Type B pancreatic cell (in vitro differentiated cells): ENCODE data around the gene SLC23A3. TPM values are rescaled to one million over a fixed set of nuclear protein-coding genes. Genes with fewer than 3 reads are reported as not detected.

Experiments
- DNase-seq: peaks from one replicate; pipeline ENCODE4 v3.0.0; 2021; ENCODE audit warnings: mixed read lengths; ENCODE audit not compliant: unreplicated experiment; ENCODE audit errors: extremely low spot score
- H3K27ac Mint-ChIP-seq: 2 replicates; pipeline ENCODE4 v1.8.0; 2021; ENCODE audit warnings: mild to moderate bottlenecking, mixed read lengths
- H3K27me3 Mint-ChIP-seq: 2 replicates; pipeline ENCODE4 v1.8.0; 2021; ENCODE audit warnings: mixed read lengths
- H3K36me3 Mint-ChIP-seq: 2 replicates; pipeline ENCODE4 v1.8.0; 2021; ENCODE audit warnings: mixed read lengths
- H3K4me1 Mint-ChIP-seq: one replicate; pipeline ENCODE4 v1.8.0; 2021; ENCODE audit warnings: mixed read lengths; ENCODE audit not compliant: unreplicated experiment
- H3K4me3 Mint-ChIP-seq: 2 replicates; pipeline ENCODE4 v1.8.0; 2021; ENCODE audit warnings: mild to moderate bottlenecking, mixed read lengths
- H3K9me3 Mint-ChIP-seq: 2 replicates; pipeline ENCODE4 v1.8.0; 2021; ENCODE audit warnings: mixed read lengths
- total RNA-seq: library from RNA; stranded (reverse); gene quantifications from 2 replicates; pipeline ENCODE4 v1.2.1, GENCODE V29; 2021; ENCODE audit warnings: low replicate concordance
- TF ChIP-seq, protein P1 (sequence below): fragments of 200-600 bp; sonication (generic); conservative IDR thresholded peaks from 2 replicates; pipeline ENCODE4 v1.5.0; 2021; ENCODE audit warnings: antibody characterized with exemption, mild to moderate bottlenecking

Gene SLC23A3
- total RNA-seq, 1 donor from 2014 or later, result 5.5 TPM

DNA sequence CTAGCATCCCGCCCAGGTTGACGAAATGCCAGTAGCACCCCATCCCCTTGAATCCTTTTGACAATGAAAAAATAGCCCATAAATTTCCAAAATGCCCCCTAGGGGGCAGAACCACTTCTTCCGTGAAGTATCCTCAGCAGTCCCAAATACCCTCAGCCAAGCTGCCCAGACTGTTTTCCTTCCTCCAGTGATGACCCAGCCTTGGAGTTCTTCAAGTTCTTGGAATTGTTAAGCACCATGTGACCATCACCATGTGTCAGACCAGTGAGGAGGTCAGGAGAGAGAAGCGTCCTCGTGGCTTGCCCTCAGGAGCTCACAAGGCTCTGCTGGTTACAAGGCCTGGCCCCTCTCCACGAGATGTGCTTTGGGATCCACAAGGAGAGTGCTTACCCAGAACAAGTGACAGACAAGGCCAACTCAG lies 1.4 kb upstream of the SLC23A3 start:
- peak overlapping the region; percentile 41 for H3K27ac Mint-ChIP-seq
- no peaks in the 10 kb centered on the region for H3K9me3 Mint-ChIP-seq
- peaks cover 10% of the 10 kb centered on the region for H3K36me3 Mint-ChIP-seq
- H3K27me3 Mint-ChIP-seq, result no peaks in the 10 kb centered on the region
- no peaks in the 10 kb centered on the region for H3K4me1 Mint-ChIP-seq
- no peak overlapping the region for H3K4me3 Mint-ChIP-seq
- no peak for DNase-seq
- TF ChIP-seq, protein P1, sequence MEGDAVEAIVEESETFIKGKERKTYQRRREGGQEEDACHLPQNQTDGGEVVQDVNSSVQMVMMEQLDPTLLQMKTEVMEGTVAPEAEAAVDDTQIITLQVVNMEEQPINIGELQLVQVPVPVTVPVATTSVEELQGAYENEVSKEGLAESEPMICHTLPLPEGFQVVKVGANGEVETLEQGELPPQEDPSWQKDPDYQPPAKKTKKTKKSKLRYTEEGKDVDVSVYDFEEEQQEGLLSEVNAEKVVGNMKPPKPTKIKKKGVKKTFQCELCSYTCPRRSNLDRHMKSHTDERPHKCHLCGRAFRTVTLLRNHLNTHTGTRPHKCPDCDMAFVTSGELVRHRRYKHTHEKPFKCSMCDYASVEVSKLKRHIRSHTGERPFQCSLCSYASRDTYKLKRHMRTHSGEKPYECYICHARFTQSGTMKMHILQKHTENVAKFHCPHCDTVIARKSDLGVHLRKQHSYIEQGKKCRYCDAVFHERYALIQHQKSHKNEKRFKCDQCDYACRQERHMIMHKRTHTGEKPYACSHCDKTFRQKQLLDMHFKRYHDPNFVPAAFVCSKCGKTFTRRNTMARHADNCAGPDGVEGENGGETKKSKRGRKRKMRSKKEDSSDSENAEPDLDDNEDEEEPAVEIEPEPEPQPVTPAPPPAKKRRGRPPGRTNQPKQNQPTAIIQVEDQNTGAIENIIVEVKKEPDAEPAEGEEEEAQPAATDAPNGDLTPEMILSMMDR, result peak; percentile 79

DNA sequence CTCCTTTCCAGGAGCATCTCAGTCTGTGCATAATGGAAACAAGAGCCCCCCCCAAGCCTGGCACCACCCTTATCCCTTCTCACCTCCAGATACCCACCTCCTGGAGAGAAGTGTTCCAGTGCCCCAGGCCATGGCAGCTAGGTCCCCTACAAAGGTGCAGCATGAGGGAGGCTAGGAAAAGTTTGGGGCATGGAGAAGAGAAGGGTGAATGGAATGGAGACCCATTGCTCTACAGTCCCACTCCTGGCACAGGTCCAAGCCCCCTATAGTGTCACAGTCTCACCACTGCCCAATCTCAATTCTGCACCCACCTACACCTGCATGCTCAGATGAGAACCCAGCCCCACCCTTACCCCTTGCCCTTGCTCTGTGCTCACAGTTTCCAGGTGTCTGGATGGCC lies 897 bp downstream of the SLC23A3 start:
- TF ChIP-seq, protein P1, result no peak
- H3K9me3 Mint-ChIP-seq, result no peaks in the 10 kb centered on the region
- no peaks in the 10 kb centered on the region for H3K27me3 Mint-ChIP-seq
- H3K4me3 Mint-ChIP-seq, result no peak overlapping the region
- DNase-seq, result no peak
- peaks cover 6% of the 10 kb centered on the region for H3K36me3 Mint-ChIP-seq
- no peaks in the 10 kb centered on the region for H3K4me1 Mint-ChIP-seq
- H3K27ac Mint-ChIP-seq, result no peak overlapping the region

DNA sequence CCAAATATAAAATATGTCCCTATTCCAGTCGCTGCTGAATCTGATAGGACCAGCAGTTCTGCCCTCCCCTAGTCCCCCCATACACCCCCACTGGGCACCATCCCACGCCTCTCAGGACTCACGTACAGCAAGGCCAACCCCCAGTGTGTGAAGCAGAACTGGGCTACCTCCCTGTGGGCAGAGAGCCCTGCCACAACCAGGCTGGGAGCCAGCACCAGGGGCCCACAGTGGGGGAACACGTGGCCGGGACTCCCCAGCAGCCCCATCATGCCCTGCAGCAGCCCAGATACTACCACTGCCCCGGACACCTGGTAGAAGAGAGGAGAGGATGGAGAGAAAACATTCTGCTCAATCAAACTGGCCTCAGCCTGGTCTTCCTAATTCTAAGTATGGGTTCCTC lies 1.3 kb downstream of the SLC23A3 start:
- no peaks in the 10 kb centered on the region for H3K27me3 Mint-ChIP-seq
- H3K4me3 Mint-ChIP-seq, result no peak overlapping the region
- no peak overlapping the region for H3K27ac Mint-ChIP-seq
- no peaks in the 10 kb centered on the region for H3K4me1 Mint-ChIP-seq
- H3K36me3 Mint-ChIP-seq, result peaks cover 6% of the 10 kb centered on the region
- TF ChIP-seq, protein P1, result no peak
- no peak for DNase-seq
- no peaks in the 10 kb centered on the region for H3K9me3 Mint-ChIP-seq

DNA sequence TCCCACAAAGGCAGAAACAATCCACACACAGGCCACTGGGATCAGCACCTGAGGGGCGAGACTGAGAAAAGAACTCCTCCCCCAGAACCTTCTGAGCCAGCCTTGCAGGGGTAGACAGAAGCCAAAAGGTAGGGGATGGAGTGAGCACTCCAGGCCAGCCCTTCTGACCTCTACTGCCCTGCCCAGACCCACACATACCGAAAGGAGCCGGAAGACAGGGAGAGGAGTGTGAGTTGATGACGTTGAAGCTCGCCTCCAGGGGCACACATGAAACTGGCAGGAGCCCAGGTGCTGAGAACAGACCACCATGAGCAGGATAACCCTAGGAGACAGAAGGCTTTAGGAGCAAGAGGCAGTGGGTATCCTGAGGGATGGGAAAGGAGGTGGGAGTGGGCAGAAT lies 1.8 kb downstream of the SLC23A3 start:
- no peak for DNase-seq
- Mint-ChIP-seq H3K27ac (no peak overlapping the region), H3K4me3 (no peak overlapping the region), H3K4me1 (no peaks in the 10 kb centered on the region), H3K27me3 (no peaks in the 10 kb centered on the region), H3K9me3 (no peaks in the 10 kb centered on the region), H3K36me3 (peaks cover 6% of the 10 kb centered on the region)
- TF ChIP-seq, protein P1, result no peak

DNA sequence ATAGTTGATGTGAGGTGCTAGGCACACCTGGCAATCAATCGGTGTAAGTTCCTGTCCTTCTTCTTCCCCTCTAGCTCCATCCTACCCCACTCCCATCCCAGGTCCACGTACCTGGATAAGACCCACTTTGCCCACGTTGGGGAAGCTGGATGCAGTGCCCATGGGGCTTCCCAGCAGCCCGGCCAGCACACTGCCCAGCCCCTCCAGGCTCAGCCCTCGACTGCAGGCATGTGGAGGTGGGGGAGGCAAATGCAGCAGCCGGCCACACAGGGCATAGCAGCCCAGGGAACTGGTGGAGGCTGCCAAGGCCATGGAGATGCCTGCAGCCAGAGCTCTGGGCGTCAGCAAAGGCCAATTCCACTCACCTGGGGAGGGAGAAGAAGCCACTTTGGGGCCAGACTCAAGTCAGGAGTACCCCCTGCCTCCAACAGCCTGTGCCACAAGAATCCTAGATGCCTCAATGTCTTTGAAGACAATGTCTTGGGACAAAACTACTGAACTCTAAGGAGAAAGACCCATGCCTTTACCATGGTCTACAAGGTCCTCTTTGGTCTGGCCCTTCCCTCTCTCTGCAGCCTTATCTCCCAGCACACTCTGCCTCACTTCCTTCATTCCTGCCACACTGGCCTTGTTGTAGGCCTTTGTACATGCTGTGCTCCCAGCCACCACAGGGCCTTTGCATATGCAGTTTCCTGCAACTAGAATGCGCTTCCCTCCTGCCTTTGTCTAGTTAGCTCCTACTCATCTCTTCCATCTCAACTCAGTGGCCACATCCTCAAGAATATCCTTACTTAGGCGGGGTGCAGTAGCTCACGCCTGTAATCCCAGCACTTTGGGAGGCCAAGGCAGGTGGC lies 4.5 kb downstream of the SLC23A3 start:
- no peaks in the 10 kb centered on the region for H3K9me3 Mint-ChIP-seq

More for the DNA sequence above, 4.5 kb downstream of the SLC23A3 start:
- TF ChIP-seq, protein P1, result no peak
- Mint-ChIP-seq H3K4me3 (no peak overlapping the region), H3K27ac (no peak overlapping the region), H3K36me3 (no peaks in the 10 kb centered on the region), H3K27me3 (no peaks in the 10 kb centered on the region), H3K4me1 (peaks cover 9% of the 10 kb centered on the region)
- no peak for DNase-seq
